Activated T-helper 2 cell treated with anti-CD3 and anti-CD28 coated beads, Interferon-gamma antibody, Interleukin-2, Interleukin-4, amounts not matched to agents 10 μg/mL and 5 μg/mL and 100 μg/mL, durations not matched to agents 14 hours and 24 hours and 36 hours (primary cell): ENCODE results near the gene NUMB. TPM values are rescaled to one million over a fixed set of nuclear protein-coding genes. Genes with fewer than 3 reads are reported as not detected.

ENCODE experiments used
- DNase-seq: peaks from one replicate; pipeline ENCODE4 v3.0.0; 2021; ENCODE audit warnings: low spot score
- H3K27ac Mint-ChIP-seq: one replicate; pipeline ENCODE4 v1.8.0; 2021; ENCODE audit warnings: mixed read lengths
- H3K27me3 Mint-ChIP-seq: one replicate; pipeline ENCODE4 v1.8.0; 2021; ENCODE audit warnings: low read depth, mixed read lengths
- H3K36me3 Mint-ChIP-seq: one replicate; pipeline ENCODE4 v1.8.0; 2021; ENCODE audit warnings: low read depth, mixed read lengths
- H3K4me1 Mint-ChIP-seq: one replicate; pipeline ENCODE4 v1.8.0; 2021; ENCODE audit warnings: low read depth, mixed read lengths
- H3K4me3 Mint-ChIP-seq: one replicate; pipeline ENCODE4 v1.8.0; 2021; ENCODE audit warnings: low read depth, mild to moderate bottlenecking, moderate library complexity, mixed read lengths
- H3K9me3 Mint-ChIP-seq: one replicate; pipeline ENCODE4 v1.8.0; 2021; ENCODE audit warnings: mixed read lengths
- intact Hi-C: fragments of 100-400 bp; cut with micrococcal nuclease; formaldehyde crosslinking; loops from one replicate; pipeline ENCODE4 v1.15.1; 2023
- total RNA-seq: library from RNA; stranded (reverse); gene quantifications from 2 replicates; pipeline ENCODE4 v1.2.3, GENCODE V29; 2022

NUMB gene
- total RNA-seq, 1 donor from 2014 or later: 52.4 TPM

GRCh38 chr14:73227812-73228781 is 230.2 kb downstream of the NUMB start:
- intact Hi-C loops: no loop called here

GRCh38 chr14:73225496-73225895 is 232.8 kb downstream of the NUMB start:
- intact Hi-C loops: no loop called here
- Mint-ChIP-seq H3K4me3 (no peak overlapping the region), H3K9me3 (no peaks in the 10 kb centered on the region), H3K4me1 (peaks cover 11% of the 10 kb centered on the region), H3K27ac (no peak overlapping the region), H3K36me3 (peaks cover 23% of the 10 kb centered on the region), H3K27me3 (no peaks in the 10 kb centered on the region)
- no peak for DNase-seq

More at GRCh38 chr14:73227812-73228781, 230.2 kb downstream of the NUMB start:
- DNase-seq: no peak
- H3K4me3 Mint-ChIP-seq: no peak overlapping the region
- H3K27me3 Mint-ChIP-seq: peaks cover 2% of the 10 kb centered on the region
- H3K36me3 Mint-ChIP-seq: peaks cover under 1% of the 10 kb centered on the region
- H3K4me1 Mint-ChIP-seq: no peaks in the 10 kb centered on the region
- no peak overlapping the region for H3K27ac Mint-ChIP-seq
- no peaks in the 10 kb centered on the region for H3K9me3 Mint-ChIP-seq

Other genes with a start within 250 kb of the NUMB start
- gene PAPLN, start 221.0 kb downstream of the NUMB start, total RNA-seq: 0.67 and 0.75 TPM in 2 replicates
- 22.0 and 24.1 TPM in 2 replicates for gene RIOX1, start 32.4 kb upstream of the NUMB start, total RNA-seq
- 1.9 and 2.7 TPM in 2 replicates for gene ACOT1, start 78.6 kb upstream of the NUMB start, total RNA-seq
- not detected in 2 replicates for gene HEATR4, start 100.4 kb upstream of the NUMB start, total RNA-seq
- 10.1 and 12.3 TPM in 2 replicates for gene ACOT2, start 110.7 kb upstream of the NUMB start, total RNA-seq
- gene ACOT4, start 133.3 kb upstream of the NUMB start, total RNA-seq: 0.57 and 1.4 TPM in 2 replicates
- gene ACOT6, start 154.0 kb upstream of the NUMB start, total RNA-seq: not detected in 2 replicates
- gene DNAL1, start 186.4 kb upstream of the NUMB start, total RNA-seq: 6.0 and 6.2 TPM in 2 replicates